Natural killer cell treated with Interleukin-12 subunit alpha and Interleukin-12 subunit beta and Interleukin-15 and Interleukin-18, amount 100 ng/mL, for 72 hours (primary cell): Measurements from ENCODE around the gene PTPRG. TPM values are rescaled to one million over a fixed set of nuclear protein-coding genes. Genes with fewer than 3 reads are reported as not detected.
"Not testable (repeated sequence)": the region's sequence is repeated elsewhere in the genome, so short reads cannot be mapped to it uniquely, and the experiment has no call there.

ENCODE experiments used
- ATAC-seq, 2 donors: fragments of 150-1000 bp; cut with Tn5 transposase in 1 of 2; sonication (Bioruptor Pico), chemical (Tn5 transposase) in 1 of 2; 2 replicates each; pipeline ENCODE4 v1.10.0; 2021
- DNase-seq: peaks from one replicate; pipeline ENCODE4 v3.0.0; 2022; ENCODE audit warnings: low spot score
- H3K27ac Mint-ChIP-seq, 2 donors: 1 replicate in 1 of 2; 2 replicates in 1 of 2; pipeline ENCODE4 v1.8.0; 2022; ENCODE audit warnings: mixed read lengths in 2 of 2, mild to moderate bottlenecking in 1 of 2, moderate library complexity in 1 of 2
- H3K27me3 Mint-ChIP-seq, 2 donors: 1 replicate in 1 of 2; 2 replicates in 1 of 2; pipeline ENCODE4 v1.8.0; 2022; ENCODE audit warnings: mixed read lengths in 2 of 2
- H3K36me3 Mint-ChIP-seq: one replicate; pipeline ENCODE4 v1.8.0; 2022; ENCODE audit warnings: mixed read lengths
- H3K4me1 Mint-ChIP-seq, 2 donors: 1 replicate in 1 of 2; 2 replicates in 1 of 2; pipeline ENCODE4 v1.8.0; 2022; ENCODE audit warnings: low read depth in 2 of 2, mixed read lengths in 2 of 2, mild to moderate bottlenecking in 1 of 2
- H3K4me3 Mint-ChIP-seq: one replicate; pipeline ENCODE4 v1.8.0; 2022; ENCODE audit warnings: mixed read lengths
- H3K9me3 Mint-ChIP-seq: 2 replicates; pipeline ENCODE4 v1.8.0; 2022; ENCODE audit warnings: mixed read lengths
- total RNA-seq, 2 donors: library from RNA; stranded (reverse); gene quantifications; one replicate each; pipeline ENCODE4 v1.2.3, GENCODE V29; 2022

Gene PTPRG
- total RNA-seq, 2 donors from 2014 or later = 0.33 to 0.93 TPM

DNA sequence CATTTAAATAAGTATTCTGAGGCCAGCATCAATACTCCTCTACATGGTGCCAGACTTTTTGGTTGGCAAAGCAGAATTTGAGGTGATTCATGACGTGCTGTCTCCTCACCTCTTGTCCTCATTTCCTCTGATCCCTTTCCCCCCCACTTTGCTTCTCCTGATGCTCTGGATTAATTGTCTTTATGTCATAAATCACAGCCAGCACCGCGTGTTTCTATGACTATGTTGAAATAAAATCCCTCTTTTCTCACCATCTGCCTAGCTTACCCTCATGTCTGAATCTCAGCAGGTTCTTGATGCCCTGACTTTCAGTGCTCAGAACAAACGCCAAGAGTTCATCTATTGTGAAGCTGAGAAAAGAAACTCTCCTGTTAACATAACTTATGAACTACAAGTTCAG is 19.7 kb upstream of the PTPRG start:
- DNase-seq (no peak), ATAC-seq (no peak)
- no peaks in the 10 kb centered on the region for H3K4me1 Mint-ChIP-seq
- peaks cover 0 to 5% of the 10 kb centered on the region in 2 donors for H3K27me3 Mint-ChIP-seq
- H3K27ac Mint-ChIP-seq = no peak overlapping the region
- H3K4me3 Mint-ChIP-seq = no peak overlapping the region
- no peaks in the 10 kb centered on the region for H3K9me3 Mint-ChIP-seq
- no peaks in the 10 kb centered on the region for H3K36me3 Mint-ChIP-seq

DNA sequence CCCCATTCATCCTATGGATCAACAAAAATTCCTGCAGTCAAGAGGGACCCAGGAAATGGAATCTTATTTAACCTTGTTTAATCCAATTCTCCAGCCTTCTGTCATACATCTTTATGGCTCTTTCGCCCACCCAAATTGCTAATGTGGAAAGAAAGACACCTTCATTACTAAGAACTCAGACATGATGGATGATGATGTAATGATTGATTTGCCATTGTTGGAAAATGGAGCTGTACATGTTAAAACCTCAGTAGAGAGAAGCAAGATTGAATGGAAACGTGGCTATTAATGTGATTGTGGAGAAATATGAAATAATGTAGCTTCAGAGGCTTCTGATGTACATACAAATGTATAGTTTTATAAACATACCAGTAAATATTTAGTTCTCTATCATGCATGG is 15.7 kb upstream of the PTPRG start:
- Mint-ChIP-seq H3K36me3 (no peaks in the 10 kb centered on the region), H3K4me1 (no peaks in the 10 kb centered on the region), H3K27ac (no peak overlapping the region), H3K9me3 (no peaks in the 10 kb centered on the region), H3K4me3 (no peak overlapping the region), H3K27me3 (no peaks in the 10 kb centered on the region)
- DNase-seq (no peak), ATAC-seq (no peak)

DNA sequence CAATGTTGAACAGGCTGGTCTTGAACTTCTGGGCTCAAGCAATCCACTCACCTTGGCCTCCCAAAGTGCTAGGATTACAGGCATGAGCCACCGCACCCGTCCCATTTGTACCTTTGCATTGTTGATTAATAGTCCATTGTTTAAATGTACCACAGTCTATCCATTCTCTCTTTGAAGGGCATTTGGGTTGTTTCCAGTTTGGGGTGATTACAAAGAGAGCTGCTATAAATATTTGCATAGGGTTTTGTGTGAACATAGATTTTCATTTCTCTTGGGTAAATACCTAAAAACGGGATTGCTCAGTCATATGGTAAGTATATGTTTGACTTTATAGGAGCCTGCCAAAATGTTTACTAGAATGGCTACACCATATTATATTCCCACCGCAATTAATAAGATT is 13.7 kb upstream of the PTPRG start:
- no peak overlapping the region for H3K4me3 Mint-ChIP-seq
- no peaks in the 10 kb centered on the region for H3K36me3 Mint-ChIP-seq
- no peak for DNase-seq
- no peaks in the 10 kb centered on the region for H3K27me3 Mint-ChIP-seq
- H3K27ac Mint-ChIP-seq = no peak overlapping the region
- no peak for ATAC-seq
- H3K4me1 Mint-ChIP-seq = no peaks in the 10 kb centered on the region
- H3K9me3 Mint-ChIP-seq = no peaks in the 10 kb centered on the region

DNA sequence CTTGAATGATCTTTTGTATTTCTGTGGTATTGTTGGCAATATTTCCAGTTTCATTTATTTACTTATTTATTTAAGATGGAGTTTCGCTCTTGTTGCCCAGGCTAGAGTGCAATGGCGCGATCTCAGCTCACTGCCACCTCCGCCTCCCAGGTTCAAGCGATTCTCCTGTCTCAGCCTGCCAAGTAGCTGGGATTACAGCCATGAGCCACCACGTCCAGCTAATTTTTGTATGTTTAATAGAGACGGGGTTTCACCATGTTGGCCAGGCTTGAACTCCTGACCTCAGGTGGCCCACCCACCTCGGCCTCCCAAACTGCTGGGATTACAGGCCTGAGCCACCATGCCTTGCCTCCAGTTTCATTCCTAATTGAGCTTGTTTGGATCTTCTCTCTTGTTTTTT is 8.7 kb upstream of the PTPRG start:
- H3K27ac Mint-ChIP-seq, H3K4me1 Mint-ChIP-seq, H3K9me3 Mint-ChIP-seq, H3K27me3 Mint-ChIP-seq, DNase-seq, H3K36me3 Mint-ChIP-seq, ATAC-seq, H3K4me3 Mint-ChIP-seq: not testable (repeated sequence)

DNA sequence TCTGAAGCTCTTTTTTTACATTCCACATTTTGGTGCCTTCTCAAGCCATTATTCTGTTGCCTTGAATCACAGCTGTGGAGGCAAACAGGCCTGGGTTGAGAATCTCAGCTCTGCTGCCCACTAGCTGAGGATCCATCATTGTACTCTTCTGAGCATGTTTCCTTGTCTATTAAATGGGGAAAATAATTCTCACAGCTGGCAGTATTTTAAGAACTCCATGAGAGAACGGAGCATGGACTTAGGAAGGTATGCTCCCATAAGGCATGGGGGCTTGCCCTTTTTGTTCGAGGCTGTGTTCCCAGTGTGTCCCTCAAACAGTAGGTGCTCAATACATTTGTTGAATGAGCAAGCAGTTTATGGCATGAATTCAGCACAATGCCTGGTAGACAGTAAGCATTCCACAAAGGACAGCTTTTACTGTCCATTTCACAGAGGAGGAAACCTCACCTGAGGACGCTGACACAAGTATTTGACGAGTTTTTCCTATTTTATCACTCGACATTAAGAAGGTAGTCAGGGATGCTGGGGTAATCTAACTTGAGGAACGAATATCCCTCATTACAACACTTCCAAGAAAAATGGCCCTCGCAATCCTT is 2.1 kb upstream of the PTPRG start:
- ATAC-seq = no peak
- no peak for DNase-seq
- Mint-ChIP-seq H3K4me3 (no peak overlapping the region), H3K9me3 (peaks cover 3% of the 10 kb centered on the region), H3K27me3 (peaks cover 0 to 32% of the 10 kb centered on the region in 2 donors), H3K36me3 (peaks cover 4% of the 10 kb centered on the region), H3K27ac (no peak overlapping the region), H3K4me1 (peaks cover 0 to 2% of the 10 kb centered on the region in 2 donors)

DNA sequence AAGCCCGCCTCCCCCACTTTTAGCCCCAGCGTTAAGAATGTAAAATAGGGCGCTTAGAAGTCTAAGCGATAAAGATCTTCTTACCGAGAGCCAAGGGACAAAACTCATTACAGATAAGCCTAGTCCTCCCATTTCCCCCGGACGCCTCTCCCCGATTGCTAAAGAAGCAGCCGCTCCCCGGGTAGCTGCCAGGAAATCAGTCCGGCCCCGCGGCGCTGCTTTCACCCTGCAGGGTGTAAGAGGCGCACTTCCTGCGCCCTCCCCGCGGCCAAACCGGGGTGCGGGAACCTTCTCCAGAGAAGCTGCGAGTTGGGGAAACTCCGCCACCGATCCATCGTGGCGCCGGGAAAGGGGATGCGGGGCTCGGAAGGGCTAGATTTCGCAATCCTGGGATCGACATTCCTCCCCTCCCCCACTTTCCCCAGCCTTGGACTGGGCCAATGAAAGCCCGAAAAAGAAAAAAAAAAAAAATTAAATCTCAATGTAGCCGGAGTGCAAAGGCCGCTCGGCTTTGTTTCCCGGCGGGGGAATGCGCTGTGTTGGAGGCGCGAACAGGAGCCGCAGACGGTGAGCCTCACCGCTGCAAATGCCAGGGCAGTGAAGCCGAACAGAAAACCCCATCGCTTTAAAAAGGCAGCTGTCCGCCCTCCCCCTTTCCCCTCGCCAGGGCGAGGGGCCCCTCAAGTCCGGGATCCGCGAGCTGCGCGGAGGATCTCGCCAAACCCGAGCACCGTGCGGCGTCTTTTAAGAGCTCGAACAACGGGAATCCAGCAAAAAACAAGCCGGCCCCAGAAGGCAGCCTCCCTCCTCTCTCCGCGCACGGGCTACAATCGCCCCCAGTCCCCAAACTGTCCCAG is 626 bp upstream of the PTPRG start:
- H3K4me1 Mint-ChIP-seq = peaks cover 0 to 2% of the 10 kb centered on the region in 2 donors
- DNase-seq (peak; percentile 69), ATAC-seq (peak; percentile 31 to 68)
- peaks cover 9 to 39% of the 10 kb centered on the region in 2 donors for H3K27me3 Mint-ChIP-seq
- H3K4me3 Mint-ChIP-seq = peak overlapping the region; percentile 41
- peaks cover 3% of the 10 kb centered on the region for H3K9me3 Mint-ChIP-seq
- H3K36me3 Mint-ChIP-seq = peaks cover 4% of the 10 kb centered on the region
- H3K27ac Mint-ChIP-seq = no peak overlapping the region

DNA sequence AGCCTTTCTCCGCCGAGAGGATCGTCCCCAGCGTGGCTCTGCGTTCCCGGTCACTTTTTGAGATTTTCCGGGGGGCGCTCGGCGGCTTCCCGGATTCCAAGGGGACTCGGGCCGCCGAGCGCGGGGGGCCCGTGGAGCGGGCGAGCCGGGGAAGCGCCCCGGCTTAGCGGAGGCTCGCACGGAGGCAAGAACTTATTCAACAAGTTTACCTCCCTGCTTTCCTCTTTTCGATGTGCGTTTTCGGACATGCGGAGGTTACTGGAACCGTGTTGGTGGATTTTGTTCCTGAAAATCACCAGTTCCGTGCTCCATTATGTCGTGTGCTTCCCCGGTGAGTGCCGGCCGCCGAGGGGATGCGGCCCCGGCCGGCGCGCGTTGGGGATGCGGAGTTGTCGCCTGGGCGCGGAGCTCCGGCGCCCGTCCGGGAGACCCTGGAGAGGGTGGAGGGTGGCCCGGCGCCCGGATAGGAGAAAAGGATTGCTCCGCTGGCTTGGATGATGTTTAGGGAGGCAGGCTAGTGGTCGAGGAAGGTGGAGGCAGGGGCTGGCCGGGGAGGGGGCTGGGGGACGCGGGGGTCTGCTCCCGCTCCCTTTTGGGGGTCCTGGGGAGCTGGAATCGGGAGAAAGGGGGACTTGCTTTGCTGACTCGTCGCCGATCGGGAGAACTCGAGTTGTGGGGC is 810 bp downstream of the PTPRG start:
- H3K36me3 Mint-ChIP-seq = no peaks in the 10 kb centered on the region
- H3K4me1 Mint-ChIP-seq = peaks cover 0 to 2% of the 10 kb centered on the region in 2 donors
- no peak overlapping the region for H3K27ac Mint-ChIP-seq
- peaks cover 3% of the 10 kb centered on the region for H3K9me3 Mint-ChIP-seq
- ATAC-seq = no peak
- DNase-seq = no peak
- H3K4me3 Mint-ChIP-seq = no peak overlapping the region
- H3K27me3 Mint-ChIP-seq = peaks cover 9 to 39% of the 10 kb centered on the region in 2 donors

DNA sequence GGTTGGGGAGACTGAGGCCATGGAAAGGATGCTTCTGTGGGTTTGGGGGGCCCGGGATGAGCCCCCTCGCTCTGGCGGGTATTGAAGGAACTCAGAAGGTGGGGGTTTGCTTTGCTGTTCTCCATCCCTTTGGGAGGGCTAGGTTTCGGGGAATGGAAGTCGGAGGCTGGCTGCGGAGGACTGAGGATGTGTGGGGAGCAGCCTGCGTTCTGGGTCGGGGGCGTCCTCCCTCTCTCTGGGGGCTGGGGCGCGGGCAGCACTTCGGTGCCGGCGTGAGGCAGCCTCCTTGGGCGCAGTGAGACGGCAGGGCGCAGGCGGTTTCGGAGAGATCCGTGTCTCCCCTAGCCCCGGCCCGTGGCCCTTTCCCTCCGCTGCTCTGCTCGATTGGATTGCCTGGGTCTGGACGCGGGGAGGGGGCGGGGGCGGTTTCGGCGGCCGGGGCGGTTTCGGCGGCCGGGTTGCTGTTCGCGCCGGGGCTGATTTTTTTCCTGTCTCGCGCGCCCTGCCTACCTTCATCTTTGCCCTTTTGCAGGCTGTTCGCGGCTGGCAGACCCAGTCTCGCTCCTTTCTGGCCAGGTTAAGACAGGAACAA is 1.4 kb downstream of the PTPRG start:
- no peak for ATAC-seq
- Mint-ChIP-seq H3K27me3 (peaks cover 9 to 36% of the 10 kb centered on the region in 2 donors), H3K36me3 (no peaks in the 10 kb centered on the region), H3K27ac (no peak overlapping the region), H3K4me3 (peak overlapping the region; percentile 6), H3K4me1 (peaks cover 0 to 2% of the 10 kb centered on the region in 2 donors), H3K9me3 (peaks cover 3% of the 10 kb centered on the region)
- no peak for DNase-seq

DNA sequence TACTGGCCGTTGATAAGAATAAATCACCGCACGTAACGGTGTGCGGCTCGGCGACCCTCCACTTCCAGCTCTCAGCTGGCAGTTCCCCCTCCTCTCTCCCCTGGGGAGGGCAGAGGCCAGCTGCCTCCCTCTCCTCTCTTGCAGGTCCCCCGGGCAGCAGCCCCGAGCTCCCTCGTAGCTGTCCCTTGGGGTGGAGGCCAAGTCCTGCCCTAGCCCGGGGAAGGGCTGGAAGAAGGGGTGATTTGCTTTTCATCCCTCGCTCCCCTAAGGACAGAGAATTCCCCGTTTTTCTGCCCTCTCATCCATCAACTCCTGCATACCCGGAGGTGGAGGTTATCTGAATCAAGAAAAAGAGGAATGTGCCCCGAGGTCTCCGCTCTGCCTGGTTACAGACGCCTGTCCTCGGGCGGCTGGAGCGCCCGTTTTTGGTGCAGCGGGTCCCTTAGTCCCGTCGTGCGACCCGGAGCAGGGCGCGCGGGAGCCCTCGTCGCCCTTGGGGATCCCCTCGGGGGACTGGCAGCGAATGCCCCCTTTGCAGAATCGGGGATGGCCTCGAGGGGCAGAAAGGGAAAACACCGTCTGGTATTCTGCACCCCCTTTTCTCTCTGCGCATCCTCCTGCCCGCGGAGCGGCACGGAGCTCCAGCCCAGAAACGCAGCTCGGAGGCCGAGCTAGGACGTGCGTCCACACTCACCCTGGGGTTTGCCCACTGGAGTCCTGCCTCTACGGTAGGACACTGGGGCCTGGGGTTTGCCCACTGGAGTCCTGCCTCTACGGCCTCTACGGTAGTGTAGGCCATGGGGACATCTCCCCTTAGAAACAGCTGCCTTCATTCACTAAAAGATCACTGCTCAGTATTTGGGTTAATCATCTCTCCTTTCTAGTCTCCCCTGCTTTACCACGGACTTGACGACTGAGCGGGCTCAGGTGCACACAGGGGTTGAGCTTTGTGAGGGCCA is 2.2 kb downstream of the PTPRG start:
- Mint-ChIP-seq H3K27me3 (peaks cover 9 to 35% of the 10 kb centered on the region in 2 donors), H3K4me1 (peaks cover 0 to 2% of the 10 kb centered on the region in 2 donors), H3K9me3 (peaks cover 2% of the 10 kb centered on the region), H3K36me3 (no peaks in the 10 kb centered on the region), H3K27ac (no peak overlapping the region), H3K4me3 (no peak overlapping the region)
- no peak for ATAC-seq
- no peak for DNase-seq

DNA sequence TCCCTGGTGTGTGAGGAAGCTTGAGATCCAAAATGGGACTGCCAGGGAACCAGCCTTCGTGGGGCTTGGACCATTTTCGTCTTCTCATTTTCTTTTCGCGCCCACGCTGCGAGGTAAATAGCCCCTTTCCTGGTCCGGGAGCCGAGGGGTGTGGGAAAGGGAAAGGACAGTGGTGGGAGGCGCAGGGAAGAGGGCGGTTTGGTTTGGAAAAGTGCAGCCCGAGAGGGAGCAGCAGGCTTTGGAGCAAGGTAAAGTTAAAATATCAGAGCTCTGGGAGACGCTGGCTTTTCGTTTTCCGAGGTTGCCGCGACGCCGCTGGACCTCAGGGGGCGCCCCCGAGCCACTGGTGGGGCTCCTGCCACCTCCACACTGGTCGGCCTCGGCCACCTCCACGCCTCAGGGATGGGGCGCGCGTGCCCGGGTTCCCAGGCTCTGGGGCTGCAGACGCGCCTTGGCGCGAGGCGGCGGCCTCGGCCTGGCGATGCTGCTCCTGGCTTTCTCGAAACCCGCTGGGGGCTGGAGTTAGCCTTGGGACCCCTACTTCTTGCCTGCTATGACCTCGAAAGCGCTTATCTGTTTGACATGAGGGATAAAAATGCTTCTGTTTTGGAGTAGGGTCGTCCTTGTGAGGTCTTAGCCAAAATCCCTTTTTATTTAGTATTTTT is 3.2 kb downstream of the PTPRG start:
- ATAC-seq (peak in 1 of 2 donors; percentile 55), DNase-seq (no peak)
- peaks cover 9 to 26% of the 10 kb centered on the region in 2 donors for H3K27me3 Mint-ChIP-seq
- H3K4me1 Mint-ChIP-seq = peaks cover 0 to 2% of the 10 kb centered on the region in 2 donors
- H3K36me3 Mint-ChIP-seq = no peaks in the 10 kb centered on the region
- no peaks in the 10 kb centered on the region for H3K9me3 Mint-ChIP-seq
- no peak overlapping the region for H3K27ac Mint-ChIP-seq
- no peak overlapping the region for H3K4me3 Mint-ChIP-seq

DNA sequence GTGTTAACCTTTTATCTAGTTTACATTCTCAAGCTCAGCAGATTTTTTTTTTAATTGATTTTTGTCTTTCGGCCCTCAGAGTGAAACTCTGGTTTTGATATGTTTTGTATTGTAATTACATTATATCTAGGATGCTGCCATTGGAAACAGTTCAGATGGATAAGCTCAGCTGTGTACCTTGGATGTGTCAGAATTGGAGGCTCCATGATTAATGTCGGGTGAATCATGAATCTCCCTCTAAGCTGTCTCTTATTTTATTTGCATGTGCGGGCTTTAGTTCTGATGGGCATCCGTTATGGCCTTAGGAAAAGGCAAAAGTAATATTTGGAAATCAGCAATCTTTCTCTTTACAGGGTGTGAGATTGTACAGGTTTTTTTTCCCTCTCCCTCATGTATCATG is 4.2 kb downstream of the PTPRG start:
- Mint-ChIP-seq H3K36me3 (no peaks in the 10 kb centered on the region), H3K27me3 (peaks cover 9 to 21% of the 10 kb centered on the region in 2 donors), H3K9me3 (no peaks in the 10 kb centered on the region), H3K4me1 (peaks cover 0 to 6% of the 10 kb centered on the region in 2 donors), H3K27ac (no peak overlapping the region), H3K4me3 (no peak overlapping the region)
- DNase-seq = no peak
- ATAC-seq = no peak

DNA sequence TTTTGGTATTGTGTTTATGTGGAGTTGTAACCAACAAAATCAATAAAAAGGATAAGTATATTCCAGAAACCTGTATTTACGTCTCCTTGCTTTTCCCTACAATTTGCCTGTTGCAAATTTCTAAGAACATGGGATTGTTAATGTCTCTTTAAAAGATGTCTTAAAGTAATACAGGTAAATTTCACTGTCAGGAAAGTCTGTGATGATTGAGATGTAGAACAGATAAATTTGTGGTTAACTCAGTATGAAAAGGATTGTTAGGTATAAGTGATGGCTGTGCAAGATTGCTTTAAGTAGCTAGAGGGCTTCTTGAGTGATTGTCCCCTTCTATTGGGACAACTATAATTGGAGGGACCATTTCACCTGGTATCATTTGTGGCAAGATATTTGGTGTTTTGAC is 6.8 kb downstream of the PTPRG start:
- H3K36me3 Mint-ChIP-seq = no peaks in the 10 kb centered on the region
- H3K4me3 Mint-ChIP-seq = no peak overlapping the region
- no peak for DNase-seq
- no peak for ATAC-seq
- no peak overlapping the region for H3K27ac Mint-ChIP-seq
- H3K27me3 Mint-ChIP-seq = peaks cover 9 to 14% of the 10 kb centered on the region in 2 donors
- peaks cover 2% of the 10 kb centered on the region for H3K9me3 Mint-ChIP-seq
- peaks cover 0 to 6% of the 10 kb centered on the region in 2 donors for H3K4me1 Mint-ChIP-seq
